CD4-positive, alpha-beta T cell (primary cell): ENCODE measurements around the gene OR10H4. TPM values are rescaled to one million over a fixed set of nuclear protein-coding genes. Genes with fewer than 3 reads are reported as not detected.

Experiments
- ATAC-seq: fragments of 200-7000 bp; cut with Tn5 transposase; one replicate; pipeline ENCODE4 v1.10.0; 2022; ENCODE audit warnings: mild to moderate bottlenecking; ENCODE audit not compliant: poor library complexity
- CTCF ChIA-PET: fragments of 350-600 bp; sonication (Branson Sonifier 250); formaldehyde crosslinking; loops from one replicate; lab custom pipeline; 2021; ENCODE audit warnings: antibody characterized with exemption, inconsistent platforms; lab: Charles Lee
- POLR2A ChIA-PET: fragments of 350-600 bp; sonication (Branson Sonifier 250); formaldehyde crosslinking; loops from one replicate; lab custom pipeline; 2021; ENCODE audit warnings: antibody characterized with exemption, inconsistent platforms; lab: Charles Lee
- DNase-seq, 14 experiments: peaks; one replicate each; pipeline ENCODE4 v3.0.0-alpha.2; 2013 to 2020; ENCODE audit warnings: mixed read lengths in 2 of 14
- H3K27ac ChIP-seq, 2 donors: one replicate each; pipeline versions ENCODE4 v1.5.1 to v1.7.0; 2013; ENCODE audit warnings: low read length in 2 of 2, low read depth in 1 of 2, mild to moderate bottlenecking in 1 of 2
- H3K27me3 ChIP-seq, 2 experiments: 1 replicate in 1 of 2; 2 replicates in 1 of 2; pipeline versions ENCODE4 v1.6.1 to v1.7.0; 2013; ENCODE audit warnings: low read length in 2 of 2, control low read depth in 1 of 2, mild to moderate bottlenecking in 1 of 2, moderate library complexity in 1 of 2; ENCODE audit not compliant: insufficient read depth in 2 of 2, control insufficient read depth in 1 of 2
- H3K36me3 ChIP-seq: one replicate; pipeline ENCODE4 v1.6.1; 2013; ENCODE audit warnings: low read length, control low read depth; ENCODE audit not compliant: insufficient read depth
- H3K4me1 ChIP-seq: one replicate; pipeline ENCODE4 v1.6.1; 2013; ENCODE audit warnings: low read length, control low read depth; ENCODE audit not compliant: insufficient read depth
- H3K4me3 ChIP-seq: one replicate; pipeline ENCODE4 v1.5.1; 2013; ENCODE audit warnings: mild to moderate bottlenecking, low read length, moderate library complexity
- H3K9me3 ChIP-seq, 2 experiments: 1 replicate in 1 of 2; 2 replicates in 1 of 2; pipeline versions ENCODE4 v1.6.1 to v1.7.0; 2013; ENCODE audit warnings: low read length in 2 of 2, mild to moderate bottlenecking in 2 of 2, control low read depth in 1 of 2, moderate library complexity in 1 of 2; ENCODE audit not compliant: control insufficient read depth in 1 of 2, insufficient read depth in 1 of 2
- H3K27ac Mint-ChIP-seq: one replicate; pipeline ENCODE4 v1.8.0; 2020; ENCODE audit warnings: mixed read lengths
- H3K27me3 Mint-ChIP-seq: one replicate; pipeline ENCODE4 v1.8.0; 2021; ENCODE audit warnings: mixed read lengths
- H3K36me3 Mint-ChIP-seq: one replicate; pipeline ENCODE4 v1.8.0; 2021; ENCODE audit warnings: low read depth, mixed read lengths
- H3K4me1 Mint-ChIP-seq: one replicate; pipeline ENCODE4 v1.8.0; 2021; ENCODE audit warnings: low read depth, mixed read lengths
- H3K4me3 Mint-ChIP-seq: one replicate; pipeline ENCODE4 v1.8.0; 2020; ENCODE audit warnings: mild to moderate bottlenecking, mixed read lengths
- H3K9me3 Mint-ChIP-seq: one replicate; pipeline ENCODE4 v1.8.0; 2020; ENCODE audit warnings: mixed read lengths
- intact Hi-C, 2 experiments: fragments of 100-400 bp; cut with DNase I in 1 of 2; cut with micrococcal nuclease in 1 of 2; formaldehyde crosslinking; loops; one replicate each; pipeline versions ENCODE4 v1.15.1 to v1.9.0; 2023 to 2025; cut with DNase I, micrococcal nuclease
- total RNA-seq, 174 experiments: library from RNA in 2 of 174; stranded (reverse) in 2 of 174; gene quantifications; one replicate each; pipeline ENCODE4 v1.2.3 and lab custom pipeline; 2021 to 2026
- TF ChIP-seq, protein P1 (sequence below): fragments of 200-600 bp; IDR thresholded peaks from one replicate; pipeline ENCODE4 v1.8.0; 2022; ENCODE audit warnings: antibody characterized with exemption, mild to moderate bottlenecking

Gene OR10H4
- total RNA-seq, 2 experiments from 2014 or later: not detected

DNA sequence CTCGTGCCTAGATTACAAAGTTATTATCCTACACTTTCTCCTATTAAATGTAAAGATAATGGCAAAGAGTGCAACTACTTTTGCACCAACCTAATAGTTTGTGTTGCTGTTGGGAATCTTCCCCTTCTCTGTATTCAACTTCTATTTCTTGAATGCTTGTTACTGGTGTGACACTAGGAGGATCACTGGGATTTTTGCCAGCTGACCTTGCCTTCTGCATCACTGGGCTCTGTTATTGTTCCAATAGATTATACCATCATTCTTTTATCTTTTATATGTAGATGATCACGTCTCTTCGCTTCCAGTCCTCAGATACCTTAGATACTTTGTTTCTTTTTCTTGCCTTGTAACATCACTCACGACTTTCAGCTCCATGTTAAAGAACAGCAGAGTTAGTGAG lies 3.5 kb upstream of the OR10H4 start:
- no peak overlapping the region for H3K27ac Mint-ChIP-seq
- H3K27me3 Mint-ChIP-seq: peaks cover 44% of the 10 kb centered on the region

DNA sequence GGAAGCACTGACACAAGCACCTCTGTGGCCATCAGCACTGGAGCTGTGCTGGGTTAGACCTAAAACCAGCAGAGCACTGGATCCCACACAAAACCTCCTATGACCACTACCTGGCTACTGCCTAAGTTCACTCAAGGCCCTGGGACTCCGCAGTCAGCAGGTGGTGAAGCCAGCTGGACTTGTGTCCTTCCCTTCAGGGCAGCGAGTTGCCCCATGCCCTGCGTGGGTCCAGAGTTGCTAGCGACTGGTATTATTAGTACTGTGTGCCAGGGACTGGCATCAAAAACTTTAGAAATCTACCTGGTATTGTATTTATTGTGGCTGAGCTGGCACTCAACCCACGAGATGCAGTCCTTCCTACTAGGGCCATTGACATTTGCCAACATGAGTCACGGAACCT lies 6.0 kb downstream of the OR10H4 start:
- POLR2A ChIA-PET: no interaction called here
- no peaks in the 10 kb centered on the region for H3K36me3 Mint-ChIP-seq
- CTCF ChIA-PET: no interaction called here
- H3K9me3 ChIP-seq: no peaks in the 10 kb centered on the region
- H3K36me3 ChIP-seq: no peaks in the 10 kb centered on the region
- peaks cover 19 to 47% of the 10 kb centered on the region in 2 experiments for H3K27me3 ChIP-seq
- no peaks in the 10 kb centered on the region for H3K4me1 ChIP-seq
- H3K27me3 Mint-ChIP-seq: peaks cover 78% of the 10 kb centered on the region
- no peak for ATAC-seq
- no peak overlapping the region for H3K27ac Mint-ChIP-seq
- no peaks in the 10 kb centered on the region for H3K9me3 Mint-ChIP-seq
- intact Hi-C loops: no loop called here
- TF ChIP-seq, protein P1, sequence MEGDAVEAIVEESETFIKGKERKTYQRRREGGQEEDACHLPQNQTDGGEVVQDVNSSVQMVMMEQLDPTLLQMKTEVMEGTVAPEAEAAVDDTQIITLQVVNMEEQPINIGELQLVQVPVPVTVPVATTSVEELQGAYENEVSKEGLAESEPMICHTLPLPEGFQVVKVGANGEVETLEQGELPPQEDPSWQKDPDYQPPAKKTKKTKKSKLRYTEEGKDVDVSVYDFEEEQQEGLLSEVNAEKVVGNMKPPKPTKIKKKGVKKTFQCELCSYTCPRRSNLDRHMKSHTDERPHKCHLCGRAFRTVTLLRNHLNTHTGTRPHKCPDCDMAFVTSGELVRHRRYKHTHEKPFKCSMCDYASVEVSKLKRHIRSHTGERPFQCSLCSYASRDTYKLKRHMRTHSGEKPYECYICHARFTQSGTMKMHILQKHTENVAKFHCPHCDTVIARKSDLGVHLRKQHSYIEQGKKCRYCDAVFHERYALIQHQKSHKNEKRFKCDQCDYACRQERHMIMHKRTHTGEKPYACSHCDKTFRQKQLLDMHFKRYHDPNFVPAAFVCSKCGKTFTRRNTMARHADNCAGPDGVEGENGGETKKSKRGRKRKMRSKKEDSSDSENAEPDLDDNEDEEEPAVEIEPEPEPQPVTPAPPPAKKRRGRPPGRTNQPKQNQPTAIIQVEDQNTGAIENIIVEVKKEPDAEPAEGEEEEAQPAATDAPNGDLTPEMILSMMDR: no peak
- no peaks in the 10 kb centered on the region for H3K4me1 Mint-ChIP-seq
- DNase-seq: no peak
- H3K4me3 ChIP-seq: no peak overlapping the region
- no peak overlapping the region for H3K4me3 Mint-ChIP-seq
- H3K27ac ChIP-seq: no peak overlapping the region

More for the DNA sequence above, 3.5 kb upstream of the OR10H4 start:
- H3K9me3 Mint-ChIP-seq: peaks cover 11% of the 10 kb centered on the region
- Histone ChIP-seq H3K4me3 (no peak overlapping the region), H3K9me3 (peaks cover 6 to 11% of the 10 kb centered on the region in 2 experiments), H3K27ac (no peak overlapping the region), H3K36me3 (no peaks in the 10 kb centered on the region), H3K27me3 (peaks cover 6% of the 10 kb centered on the region in 2 experiments), H3K4me1 (no peaks in the 10 kb centered on the region)
- no peak for ATAC-seq
- TF ChIP-seq, protein P1: no peak
- H3K4me1 Mint-ChIP-seq: no peaks in the 10 kb centered on the region
- H3K4me3 Mint-ChIP-seq: no peak overlapping the region
- no peaks in the 10 kb centered on the region for H3K36me3 Mint-ChIP-seq
- ChIA-PET POLR2A (no interaction called here), CTCF (no interaction called here)
- intact Hi-C loops: no loop called here
- DNase-seq: no peak

DNA sequence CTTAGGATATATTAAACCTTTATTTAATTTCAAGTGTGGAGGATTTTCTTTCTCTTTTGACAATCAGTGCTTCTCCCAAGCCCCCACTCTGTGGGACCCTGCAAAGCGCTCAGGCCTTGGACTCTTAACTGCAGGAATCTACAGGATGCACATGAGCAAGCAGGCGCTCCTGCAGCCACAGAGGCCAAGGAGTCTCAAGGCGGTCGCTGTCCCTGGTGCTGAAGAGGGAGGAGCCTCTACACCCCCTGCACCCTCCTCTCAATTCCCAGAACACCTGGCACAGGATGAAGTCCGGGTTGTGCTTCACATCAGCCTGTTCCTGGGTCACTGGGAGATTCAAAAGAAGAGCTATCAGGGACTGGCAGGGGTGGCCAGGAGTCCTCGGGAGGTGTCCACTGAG lies 13.5 kb downstream of the OR10H4 start:
- Histone ChIP-seq H3K9me3 (peaks cover 0 to 7% of the 10 kb centered on the region in 2 experiments), H3K27me3 (peaks cover 16 to 37% of the 10 kb centered on the region in 2 experiments), H3K36me3 (no peaks in the 10 kb centered on the region), H3K4me3 (no peak overlapping the region), H3K27ac (no peak overlapping the region), H3K4me1 (no peaks in the 10 kb centered on the region)
- Mint-ChIP-seq H3K36me3 (no peaks in the 10 kb centered on the region), H3K4me3 (no peak overlapping the region), H3K9me3 (no peaks in the 10 kb centered on the region), H3K27me3 (peaks cover 65% of the 10 kb centered on the region), H3K4me1 (no peaks in the 10 kb centered on the region), H3K27ac (no peak overlapping the region)
- TF ChIP-seq, protein P1: no peak
- CTCF ChIA-PET: no interaction called here
- POLR2A ChIA-PET: no interaction called here
- ATAC-seq (no peak), DNase-seq (no peak)
- intact Hi-C loops: no loop called here
